Activated naive CD8-positive, alpha-beta T cell (primary cell): ENCODE results near the gene PAQR7.

Experiments
- H3K27ac Mint-ChIP-seq: one replicate; pipeline ENCODE4 v1.8.0; 2021; ENCODE audit warnings: mixed read lengths
- H3K27me3 Mint-ChIP-seq: one replicate; pipeline ENCODE4 v1.8.0; 2021; ENCODE audit warnings: mixed read lengths
- H3K36me3 Mint-ChIP-seq: one replicate; pipeline ENCODE4 v1.8.0; 2021; ENCODE audit warnings: mixed read lengths
- H3K4me1 Mint-ChIP-seq: one replicate; pipeline ENCODE4 v1.8.0; 2021; ENCODE audit warnings: low read depth, mixed read lengths
- H3K4me3 Mint-ChIP-seq: one replicate; pipeline ENCODE4 v1.8.0; 2021; ENCODE audit warnings: mild to moderate bottlenecking, mixed read lengths
- H3K9me3 Mint-ChIP-seq: one replicate; pipeline ENCODE4 v1.8.0; 2021; ENCODE audit warnings: low read depth, mixed read lengths

The PAQR7 gene

DNA sequence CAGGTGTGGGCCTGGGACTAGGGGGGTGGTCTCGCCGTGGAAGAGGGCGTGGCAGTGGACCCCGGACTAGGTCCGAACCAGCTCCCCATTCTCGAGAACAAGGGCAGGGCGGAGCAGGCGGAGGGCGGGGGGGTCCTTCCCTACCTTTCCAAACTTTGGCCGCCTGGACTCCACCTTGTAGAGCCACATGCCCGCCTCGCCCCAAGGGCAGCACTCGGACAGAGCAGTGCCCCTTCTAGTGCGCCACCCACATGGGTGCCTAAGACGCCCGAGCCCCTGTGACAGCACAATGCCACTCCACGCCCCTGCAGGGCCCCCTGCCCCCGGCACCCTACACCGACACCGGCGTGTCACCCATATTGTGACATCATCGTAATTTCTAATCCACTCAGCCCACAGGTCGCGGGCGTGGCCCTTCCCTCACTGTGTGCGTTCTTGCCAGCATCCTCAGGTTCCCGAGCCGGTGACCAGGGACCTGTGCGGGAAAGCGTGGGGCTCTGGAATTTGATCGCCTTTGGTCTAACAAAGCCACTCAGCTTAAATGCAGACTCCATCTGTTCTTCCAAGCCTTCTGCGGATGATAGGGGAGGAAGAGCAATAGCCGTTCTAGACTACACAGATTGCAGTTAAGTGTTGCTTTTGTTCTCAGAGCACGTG lies 31.3 kb upstream of the PAQR7 start:
- H3K27me3 Mint-ChIP-seq = no peaks in the 10 kb centered on the region

DNA sequence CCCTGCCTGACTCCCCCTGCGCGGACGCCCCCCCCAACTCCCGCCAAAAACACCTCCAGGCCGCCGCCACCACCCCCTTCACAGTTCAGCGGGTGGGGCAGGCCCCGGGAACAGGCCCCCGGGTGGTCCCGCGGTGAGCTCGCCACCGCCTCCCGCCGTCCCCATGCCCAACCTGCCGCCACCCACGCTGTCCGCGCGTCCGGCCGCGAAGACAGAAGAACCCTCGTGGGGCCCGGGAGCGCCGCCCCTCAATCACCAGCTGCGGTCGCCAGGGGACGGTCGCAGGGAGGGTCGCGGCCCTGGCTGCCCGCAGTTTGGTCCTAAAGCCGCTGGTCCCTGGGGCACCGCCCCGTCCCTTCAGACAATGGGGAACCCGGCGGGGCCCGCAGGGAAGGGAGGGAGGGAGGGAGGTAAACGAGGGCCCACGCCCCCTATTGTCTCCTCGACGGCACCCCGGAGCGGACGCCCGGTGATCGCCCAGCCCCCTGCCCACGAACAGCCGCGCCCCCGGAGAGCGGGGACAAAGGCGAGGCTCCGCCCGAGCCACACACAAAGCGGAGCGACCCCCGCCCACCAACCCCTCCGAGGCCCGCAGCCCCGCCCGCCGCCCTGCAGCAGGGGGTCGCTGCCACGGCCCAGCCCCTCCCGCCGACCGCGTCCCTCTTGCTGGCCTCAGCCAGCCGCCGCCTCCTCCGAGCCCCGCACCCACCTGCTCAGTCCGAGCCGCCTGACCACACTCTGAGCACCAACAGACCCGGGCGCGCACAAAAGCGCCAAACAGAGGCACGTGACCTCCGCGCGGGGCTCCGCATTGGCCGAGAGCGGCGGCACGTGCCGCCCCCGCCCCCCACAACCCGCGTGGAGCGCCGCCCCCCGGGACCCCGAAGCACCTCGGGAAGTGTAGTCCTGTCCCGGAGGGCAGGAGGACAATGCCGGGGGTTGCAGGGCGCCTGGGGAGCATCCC lies 30.5 kb upstream of the PAQR7 start, which contains the start of gene STMN1:
TSS of gene STMN1 (minus strand) at position 740 of the 964 bp plus-strand sequence. CDS start 1,743 bp downstream, outside the sequence.
- no peaks in the 10 kb centered on the region for H3K9me3 Mint-ChIP-seq
- H3K36me3 Mint-ChIP-seq = peaks cover 1% of the 10 kb centered on the region
- H3K4me1 Mint-ChIP-seq = peaks cover 27% of the 10 kb centered on the region
- peak within 1 kb of the TSS; percentile 86 for H3K27ac Mint-ChIP-seq
- H3K27me3 Mint-ChIP-seq = no peaks in the 10 kb centered on the region
- H3K4me3 Mint-ChIP-seq = peak within 1 kb of the TSS; percentile 91

More for the DNA sequence above, 31.3 kb upstream of the PAQR7 start:
- H3K9me3 Mint-ChIP-seq = no peaks in the 10 kb centered on the region
- peak overlapping the region; percentile 81 for H3K27ac Mint-ChIP-seq
- H3K4me1 Mint-ChIP-seq = peaks cover 26% of the 10 kb centered on the region
- peak overlapping the region; percentile 78 for H3K4me3 Mint-ChIP-seq
- H3K36me3 Mint-ChIP-seq = no peaks in the 10 kb centered on the region

DNA sequence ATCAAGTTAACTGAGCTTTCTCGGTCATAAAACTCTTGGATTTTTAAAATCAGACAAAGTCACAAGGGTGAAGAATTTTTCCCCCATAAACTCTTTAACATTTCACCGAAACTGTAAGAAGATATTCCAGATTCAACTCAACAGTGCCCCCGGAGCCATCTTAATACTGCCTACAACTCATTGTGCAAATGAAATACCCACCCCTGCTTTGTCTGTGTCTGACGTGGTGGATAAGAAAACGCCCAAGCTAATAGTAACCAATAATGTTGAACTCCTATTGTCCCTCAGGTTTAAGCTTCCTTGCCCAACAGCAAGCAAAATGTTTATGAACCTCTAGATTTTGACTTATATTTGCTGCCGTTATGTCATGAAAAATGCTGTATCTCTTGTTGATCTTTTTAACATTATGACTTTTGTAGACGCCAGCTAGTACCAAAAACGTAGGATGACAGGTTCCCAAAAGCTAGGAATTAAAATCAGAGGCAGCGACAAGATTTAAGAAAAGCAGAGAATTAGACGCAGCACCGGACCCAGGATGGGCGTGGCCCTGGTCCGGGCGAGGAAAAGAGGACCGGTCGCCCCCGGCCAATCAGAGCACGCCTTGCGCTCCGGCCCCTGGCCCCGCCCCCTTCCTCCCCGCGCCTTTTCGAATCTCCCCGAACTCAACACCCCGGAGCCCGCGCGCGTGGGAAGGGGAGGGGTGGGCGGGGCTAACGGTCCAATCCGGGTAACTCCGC lies 29.6 kb upstream of the PAQR7 start:
- peaks cover 30% of the 10 kb centered on the region for H3K4me1 Mint-ChIP-seq
- no peaks in the 10 kb centered on the region for H3K27me3 Mint-ChIP-seq
- peak overlapping the region; percentile 86 for H3K27ac Mint-ChIP-seq
- peak overlapping the region; percentile 91 for H3K4me3 Mint-ChIP-seq
- H3K36me3 Mint-ChIP-seq = peaks cover 5% of the 10 kb centered on the region
- H3K9me3 Mint-ChIP-seq = no peaks in the 10 kb centered on the region

DNA sequence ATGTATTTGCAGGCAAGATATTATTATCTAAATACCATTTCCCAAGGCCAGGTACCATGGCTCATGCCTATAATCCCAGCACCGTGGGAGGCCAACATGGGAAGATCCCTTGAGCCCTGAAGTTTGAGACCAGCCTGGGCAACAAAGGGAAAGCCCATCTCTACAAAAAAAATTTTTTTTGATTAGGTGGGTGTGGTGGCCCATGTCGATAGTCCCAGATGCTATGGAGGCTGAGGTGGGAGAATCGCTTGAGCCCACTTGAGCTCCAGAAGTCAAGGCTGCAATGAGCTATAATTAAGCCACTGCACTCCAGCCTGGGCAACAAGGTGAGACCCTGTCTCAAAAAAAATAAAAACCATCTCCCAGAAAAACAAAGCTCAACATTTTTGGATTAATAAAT lies 28.5 kb upstream of the PAQR7 start:
- Mint-ChIP-seq H3K27ac (no peak overlapping the region), H3K9me3 (no peaks in the 10 kb centered on the region), H3K27me3 (no peaks in the 10 kb centered on the region), H3K4me1 (peaks cover 30% of the 10 kb centered on the region), H3K4me3 (peak overlapping the region; percentile 91), H3K36me3 (peaks cover 5% of the 10 kb centered on the region)

DNA sequence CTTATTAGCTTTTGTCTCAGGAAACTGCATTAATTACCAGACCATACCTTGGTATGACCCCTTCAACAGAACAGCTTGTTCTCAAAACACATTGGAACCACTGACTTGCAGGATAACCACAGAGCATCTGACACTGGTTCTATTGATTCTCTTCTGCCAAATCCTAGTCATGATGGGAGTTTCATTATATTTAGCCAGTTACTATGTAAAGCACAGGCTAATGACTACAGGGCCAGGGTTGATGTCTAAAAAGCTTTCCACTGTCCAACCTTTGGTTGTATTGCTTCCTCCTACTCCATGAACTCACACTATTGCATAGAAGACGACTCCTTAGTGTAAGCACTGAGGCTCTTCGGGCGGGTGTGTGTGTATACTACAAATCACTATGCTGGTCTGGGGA lies 27.0 kb upstream of the PAQR7 start:
- Mint-ChIP-seq H3K9me3 (no peaks in the 10 kb centered on the region), H3K27ac (no peak overlapping the region), H3K36me3 (peaks cover 5% of the 10 kb centered on the region), H3K4me3 (no peak overlapping the region), H3K4me1 (peaks cover 29% of the 10 kb centered on the region), H3K27me3 (no peaks in the 10 kb centered on the region)

- Mint-ChIP-seq H3K27ac (no peak overlapping the region), H3K27me3 (no peaks in the 10 kb centered on the region), H3K4me1 (peaks cover 34% of the 10 kb centered on the region), H3K4me3 (no peak overlapping the region), H3K9me3 (no peaks in the 10 kb centered on the region), H3K36me3 (peaks cover 5% of the 10 kb centered on the region)
Observed at GRCh38 chr1:25900219-25900618, 24.7 kb upstream of the PAQR7 start.

DNA sequence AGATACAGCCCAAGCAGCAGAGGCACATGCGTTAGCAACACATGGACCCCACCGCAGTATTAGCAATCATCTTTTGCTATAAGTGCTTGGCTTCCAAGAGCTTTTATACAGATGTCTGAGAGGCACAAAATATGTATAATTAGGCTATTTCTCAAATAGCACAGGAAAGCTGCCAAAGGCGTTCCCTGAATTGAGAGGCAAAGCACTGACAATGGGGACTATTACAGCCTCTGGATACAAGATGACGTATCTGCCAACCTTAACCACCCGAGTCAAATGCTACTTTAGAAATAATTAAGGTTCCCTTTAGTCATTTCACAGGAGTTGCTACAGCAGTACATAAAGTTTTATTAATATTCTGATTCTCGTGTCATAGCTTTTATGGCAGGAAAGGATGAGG lies 24.3 kb upstream of the PAQR7 start:
- H3K4me3 Mint-ChIP-seq = no peak overlapping the region
- no peaks in the 10 kb centered on the region for H3K27me3 Mint-ChIP-seq
- no peak overlapping the region for H3K27ac Mint-ChIP-seq
- H3K9me3 Mint-ChIP-seq = no peaks in the 10 kb centered on the region
- peaks cover 31% of the 10 kb centered on the region for H3K4me1 Mint-ChIP-seq
- peaks cover 5% of the 10 kb centered on the region for H3K36me3 Mint-ChIP-seq

DNA sequence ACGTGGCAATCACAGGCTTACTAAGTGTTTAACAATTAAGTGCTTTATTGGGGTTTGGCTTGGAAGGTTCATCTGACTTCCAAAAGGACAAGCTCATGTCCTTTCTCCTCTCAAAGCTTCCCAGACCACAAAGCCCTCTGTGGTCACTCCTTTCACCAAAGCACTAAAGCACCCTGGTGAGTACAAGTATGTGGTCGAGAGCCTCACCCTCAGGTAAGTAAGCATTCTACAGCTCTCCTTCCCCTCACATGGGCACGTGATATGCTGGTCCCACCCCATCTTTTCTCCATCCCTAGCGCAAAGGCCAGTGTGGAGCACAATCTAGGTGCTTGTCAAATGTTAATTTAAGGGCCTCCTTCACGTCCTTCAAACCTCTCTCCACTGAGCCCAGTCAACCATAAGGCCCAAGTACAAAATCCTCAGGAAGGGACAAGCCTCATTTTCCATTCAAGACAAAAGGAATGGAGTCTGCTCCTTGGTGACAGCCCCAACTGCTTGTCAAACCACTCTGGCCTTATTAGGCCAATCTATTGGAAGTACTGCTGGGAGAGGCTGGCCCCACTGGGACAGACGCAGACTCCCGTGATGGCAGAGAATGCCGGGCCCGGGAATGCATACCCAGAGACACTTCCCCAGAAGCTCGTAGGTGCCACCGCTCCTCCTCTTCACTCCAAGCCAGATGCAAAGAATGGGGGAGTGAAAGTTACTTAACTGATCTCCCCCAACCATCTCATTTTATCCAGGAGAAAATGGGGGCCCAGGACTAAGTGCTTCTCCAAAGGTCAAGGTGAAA lies 22.9 kb upstream of the PAQR7 start:
- no peaks in the 10 kb centered on the region for H3K27me3 Mint-ChIP-seq
- H3K4me3 Mint-ChIP-seq = no peak overlapping the region
- peaks cover 20% of the 10 kb centered on the region for H3K4me1 Mint-ChIP-seq
- no peak overlapping the region for H3K27ac Mint-ChIP-seq
- H3K9me3 Mint-ChIP-seq = no peaks in the 10 kb centered on the region
- H3K36me3 Mint-ChIP-seq = peaks cover 5% of the 10 kb centered on the region

DNA sequence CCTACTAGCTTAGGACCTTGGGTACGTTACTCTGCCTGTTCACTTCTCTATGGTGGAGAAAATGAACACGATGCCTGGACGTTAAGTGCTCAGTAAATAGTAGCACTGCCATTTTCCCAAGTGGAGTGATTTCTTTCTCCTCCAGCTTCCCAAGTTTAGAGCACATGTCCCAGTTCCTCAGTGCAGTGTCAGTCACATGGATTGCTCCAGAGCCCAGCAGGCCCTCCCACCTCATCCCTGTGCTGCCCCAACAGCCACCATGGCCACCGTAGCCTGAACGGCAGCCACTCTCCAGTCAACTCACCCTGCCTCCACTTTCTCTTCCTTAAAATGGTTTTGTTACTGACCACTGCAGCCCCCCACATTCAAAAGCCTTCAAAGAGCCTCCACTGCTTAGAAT lies 22.2 kb upstream of the PAQR7 start:
- Mint-ChIP-seq H3K27me3 (no peaks in the 10 kb centered on the region), H3K27ac (no peak overlapping the region), H3K9me3 (no peaks in the 10 kb centered on the region), H3K4me3 (no peak overlapping the region), H3K4me1 (peaks cover 16% of the 10 kb centered on the region), H3K36me3 (peaks cover 5% of the 10 kb centered on the region)

DNA sequence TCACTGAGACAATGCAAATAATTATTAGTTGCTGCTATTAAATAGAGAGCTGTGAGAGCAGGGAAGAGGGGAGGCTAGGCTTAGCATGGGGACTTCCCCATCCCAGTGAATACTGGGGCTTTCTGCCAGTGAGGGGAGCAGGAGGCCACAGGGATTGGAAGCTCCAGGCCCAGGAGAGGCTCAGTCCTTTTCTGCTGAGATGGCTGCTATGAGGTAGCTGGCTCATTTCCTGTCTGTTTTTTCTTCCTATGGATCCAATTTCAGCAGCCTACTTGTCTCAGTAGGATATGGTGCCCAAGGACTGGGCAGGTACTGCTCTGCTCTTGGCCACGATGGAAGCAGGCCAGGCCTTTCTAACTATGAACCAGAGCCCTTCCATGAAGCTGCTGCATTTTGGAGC lies 20.8 kb upstream of the PAQR7 start:
- Mint-ChIP-seq H3K27me3 (no peaks in the 10 kb centered on the region), H3K36me3 (peaks cover 5% of the 10 kb centered on the region), H3K4me1 (peaks cover 15% of the 10 kb centered on the region), H3K9me3 (no peaks in the 10 kb centered on the region), H3K27ac (no peak overlapping the region), H3K4me3 (no peak overlapping the region)

DNA sequence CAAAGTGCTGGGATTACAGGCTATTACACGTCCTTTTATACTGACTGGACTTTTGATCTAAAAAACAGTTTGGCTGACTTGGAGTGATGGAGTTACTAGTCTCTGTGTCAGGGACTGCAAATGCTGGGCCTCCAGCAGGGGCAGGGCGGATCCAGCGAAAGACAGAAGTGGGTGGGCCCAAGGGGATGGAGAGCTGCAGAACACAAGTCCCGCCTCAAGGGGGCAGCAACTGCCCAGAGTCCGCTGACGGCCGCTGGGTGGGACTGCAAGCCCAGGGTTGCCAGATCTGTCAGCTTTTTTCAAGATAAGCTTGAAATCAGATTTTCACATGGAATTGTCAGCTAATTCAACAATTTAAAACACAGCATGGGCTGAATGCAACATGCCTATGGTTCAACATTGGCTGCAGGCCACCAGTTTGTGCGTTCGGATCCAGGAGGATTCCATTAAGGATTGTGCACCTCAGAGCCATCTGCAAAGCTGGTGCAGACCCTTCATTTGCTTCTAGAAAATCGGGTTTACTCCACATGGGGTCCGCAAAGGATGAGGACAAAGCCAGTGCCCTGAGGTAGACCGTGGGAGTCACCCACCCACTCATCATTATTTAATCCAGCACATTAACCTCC lies 20.0 kb upstream of the PAQR7 start:
- no peak overlapping the region for H3K27ac Mint-ChIP-seq
- H3K36me3 Mint-ChIP-seq = no peaks in the 10 kb centered on the region
- no peaks in the 10 kb centered on the region for H3K27me3 Mint-ChIP-seq
- peaks cover 11% of the 10 kb centered on the region for H3K4me1 Mint-ChIP-seq
- no peaks in the 10 kb centered on the region for H3K9me3 Mint-ChIP-seq
- H3K4me3 Mint-ChIP-seq = no peak overlapping the region

GRCh38 chr1:25893116-25893515 lies 17.6 kb upstream of the PAQR7 start:
- Mint-ChIP-seq H3K9me3 (no peaks in the 10 kb centered on the region), H3K27me3 (no peaks in the 10 kb centered on the region), H3K4me3 (no peak overlapping the region), H3K36me3 (peaks cover 4% of the 10 kb centered on the region), H3K27ac (no peak overlapping the region), H3K4me1 (peaks cover 11% of the 10 kb centered on the region)

- peaks cover 11% of the 10 kb centered on the region for H3K4me1 Mint-ChIP-seq
Observed at GRCh38 chr1:25891606-25892005, 16.1 kb upstream of the PAQR7 start.

More at GRCh38 chr1:25891606-25892005, 16.1 kb upstream of the PAQR7 start:
- Mint-ChIP-seq H3K27ac (no peak overlapping the region), H3K9me3 (no peaks in the 10 kb centered on the region), H3K36me3 (peaks cover 4% of the 10 kb centered on the region), H3K27me3 (no peaks in the 10 kb centered on the region), H3K4me3 (no peak overlapping the region)
